Renal pelvis (tissue), 4 donors: ENCODE data around the gene MED27. TPM values are rescaled to one million over a fixed set of nuclear protein-coding genes. Genes with fewer than 3 reads are reported as not detected.

ENCODE experiments used
- DNase-seq: peaks from one replicate; pipeline ENCODE4 v3.0.0-alpha.2; 2013
- polyA plus RNA-seq, 3 donors: library from polyadenylated mRNA; unstranded; fragments of 120-200 nt; gene quantifications; one replicate each; pipeline ENCODE4 v1.2.1, GENCODE V29; 2013; ENCODE audit not compliant: insufficient read length in 3 of 3

MED27 gene
- polyA plus RNA-seq, 3 donors: 20.9 to 24.7 (median 21.3) TPM

DNA sequence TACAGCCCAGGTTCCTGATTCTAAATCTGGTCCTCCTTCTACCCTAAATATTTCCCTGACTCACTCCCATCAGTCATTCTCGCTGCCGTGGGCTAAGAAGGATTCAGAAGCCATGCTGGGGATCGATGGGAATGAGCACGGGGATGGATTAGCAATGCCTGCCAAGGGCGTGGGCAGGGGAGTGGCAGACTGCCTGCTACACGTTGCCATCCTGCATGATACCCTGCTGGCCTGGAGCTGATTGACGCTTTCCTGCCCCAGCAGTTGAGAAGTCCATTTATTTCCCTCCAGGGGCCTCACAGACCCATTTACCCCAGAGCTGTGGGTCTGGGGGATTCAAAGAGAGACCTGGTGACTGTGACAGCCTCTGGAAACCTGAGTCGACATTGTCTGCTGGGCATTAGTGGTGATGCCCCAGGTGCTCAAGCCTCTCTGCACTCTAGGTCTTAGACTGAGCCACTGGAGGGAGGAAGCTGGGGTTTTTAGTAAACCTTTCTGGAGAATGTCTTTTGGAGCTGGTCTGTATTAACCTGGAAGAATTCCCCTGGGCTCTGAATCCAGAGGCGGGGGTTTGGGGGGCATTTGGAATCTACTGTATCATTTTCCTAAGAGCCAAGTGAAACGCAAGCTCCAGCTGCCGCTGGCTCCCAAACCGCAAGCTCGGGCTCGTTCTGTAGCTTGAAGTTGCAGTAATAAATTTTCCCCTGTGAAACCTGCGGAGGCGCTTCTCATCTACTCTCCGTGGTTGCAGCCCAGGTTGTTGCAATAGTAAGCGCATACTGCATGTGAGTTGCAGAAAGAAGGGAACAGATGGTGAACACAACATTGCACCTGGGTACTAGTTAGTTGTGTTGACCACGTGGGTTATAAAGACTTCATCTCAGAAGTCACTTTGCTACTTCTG lies 263.4 kb downstream of the MED27 start:
- DNase-seq: no peak

GRCh38 chr9:131814707-131815106 lies 265.0 kb downstream of the MED27 start:
- no peak for DNase-seq

- DNase-seq: no peak
Observed at GRCh38 chr9:131813116-131813515, 266.6 kb downstream of the MED27 start.

DNA sequence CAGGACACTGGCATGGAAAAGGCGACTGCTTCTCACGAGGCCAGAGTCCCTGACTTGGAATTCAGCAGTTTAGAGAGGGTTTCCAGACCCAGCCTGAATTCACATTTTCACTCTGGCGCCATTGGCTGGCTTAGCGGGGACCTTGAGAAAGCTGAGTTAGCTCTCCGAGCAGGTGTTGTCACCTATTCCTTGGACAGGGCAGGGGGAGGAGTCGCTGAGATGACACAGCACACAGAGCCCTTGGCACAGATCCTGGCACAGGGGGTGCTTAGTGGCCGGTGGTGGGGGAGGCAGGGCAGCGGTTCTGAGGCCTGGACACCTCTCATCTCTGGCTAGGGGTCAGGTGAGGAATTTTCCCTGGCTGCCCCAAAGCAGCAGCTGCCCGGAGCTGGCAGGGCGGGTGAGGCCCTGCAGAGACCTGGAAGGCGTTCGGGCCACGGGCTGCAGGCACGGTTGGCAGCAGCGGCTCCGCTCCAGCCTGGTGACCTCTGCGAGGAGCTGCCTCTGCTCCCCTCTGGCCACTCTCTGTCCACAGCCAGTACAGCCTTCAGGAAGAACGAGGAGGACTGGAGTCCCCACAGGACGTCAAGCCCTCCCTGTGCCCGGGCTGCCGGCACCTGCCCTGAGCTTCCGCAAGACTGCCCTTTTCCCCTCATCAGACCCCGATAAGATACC lies 267.4 kb downstream of the MED27 start:
- no peak for DNase-seq

DNA sequence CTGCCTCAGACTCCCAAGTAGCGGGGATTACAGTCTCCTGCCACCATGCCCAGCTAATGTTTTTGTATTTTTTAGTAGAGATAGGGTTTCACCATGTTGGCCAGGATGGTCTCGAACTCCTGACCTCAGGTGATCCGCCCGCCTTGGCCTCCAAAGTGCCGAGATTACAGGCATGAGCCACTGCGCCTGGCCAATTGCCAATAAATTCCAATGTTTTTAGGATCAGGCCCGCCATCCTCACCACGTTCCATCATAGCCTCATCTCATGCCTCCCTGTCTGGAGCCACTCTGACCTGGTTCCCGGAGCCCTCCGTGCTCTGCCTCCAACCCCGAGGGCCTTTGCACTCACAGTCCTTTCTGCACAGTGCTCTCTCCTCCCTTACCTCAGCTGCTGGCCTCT lies 268.3 kb downstream of the MED27 start:
- no peak for DNase-seq

DNA sequence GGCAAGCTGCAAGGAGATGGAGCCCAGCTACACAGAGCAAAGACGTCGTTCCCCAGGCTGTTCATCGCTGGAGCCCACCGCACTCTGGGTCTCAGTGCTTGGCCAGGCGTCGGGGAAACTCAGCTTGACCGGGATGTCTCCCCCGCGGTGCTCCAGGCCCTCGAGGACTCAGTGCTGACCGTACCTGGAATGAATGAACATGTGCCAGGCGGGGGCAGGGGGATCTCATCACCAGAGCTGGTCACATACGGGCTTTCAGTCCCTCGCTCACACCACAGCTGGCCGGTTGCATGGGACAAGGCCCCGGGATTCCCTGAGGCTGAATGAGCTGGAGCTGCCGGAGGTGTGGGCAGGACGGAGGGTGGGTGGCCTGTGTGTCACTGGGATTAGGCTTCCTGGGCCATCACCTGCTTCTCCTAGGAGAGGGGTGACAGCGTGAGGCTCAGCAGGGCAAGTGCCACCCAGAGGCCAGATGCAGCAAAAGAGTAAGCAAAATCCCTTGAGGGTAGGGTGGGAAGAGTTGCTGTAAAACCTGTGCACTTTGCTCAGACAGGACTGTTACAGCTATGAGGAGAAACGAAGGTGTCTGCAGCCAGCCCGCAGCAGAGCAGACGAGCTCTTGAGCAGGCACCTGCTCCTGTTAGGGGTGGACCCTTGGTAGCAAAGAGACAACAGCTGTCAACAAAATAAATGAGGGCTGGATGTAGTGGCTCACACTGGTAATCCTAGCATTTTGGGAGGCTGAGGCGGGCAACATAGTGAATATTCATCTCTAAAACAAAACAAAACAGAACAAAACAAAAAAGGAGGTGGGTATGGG lies 269.1 kb downstream of the MED27 start:
- no peak for DNase-seq

Other genes with a start within 250 kb of the MED27 start
- gene NTNG2, start 82.2 kb upstream of the MED27 start, polyA plus RNA-seq: under 1 TPM; 0.34 to 0.74 (median 0.41) TPM